Cardiac muscle cell (in vitro differentiated cells and primary cell): ENCODE data around the gene BATF2. TPM values are rescaled to one million over a fixed set of nuclear protein-coding genes. Genes with fewer than 3 reads are reported as not detected.
"Not testable (repeated sequence)": the region's sequence is repeated elsewhere in the genome, so short reads cannot be mapped to it uniquely, and the experiment has no call there.

Source experiments
- DNase-seq, 2 donors: peaks; one replicate each; pipeline versions ENCODE4 v3.0.0 to v3.0.0-alpha.2; 2010 to 2017; ENCODE audit warnings: low read depth in 1 of 2, low spot score in 1 of 2
- H3K27ac ChIP-seq: fragments of 200-600 bp; sonication (generic); 2 replicates; pipeline ENCODE4 v1.5.1; 2016
- H3K27me3 ChIP-seq: fragments of 200-600 bp; sonication (generic); 2 replicates; pipeline ENCODE4 v1.6.0; 2016; ENCODE audit warnings: control low read depth
- H3K36me3 ChIP-seq: fragments of 200-600 bp; sonication (generic); 2 replicates; pipeline ENCODE4 v1.5.1; 2016; ENCODE audit warnings: control low read depth
- H3K4me1 ChIP-seq: fragments of 200-600 bp; sonication (generic); 2 replicates; pipeline ENCODE4 v1.8.1; 2017; ENCODE audit warnings: low read depth, mild to moderate bottlenecking, mixed run types
- H3K4me3 ChIP-seq: fragments of 200-600 bp; sonication (generic); 2 replicates; pipeline ENCODE4 v1.5.1; 2016; ENCODE audit warnings: mild to moderate bottlenecking
- H3K9me3 ChIP-seq: fragments of 200-600 bp; sonication (generic); 2 replicates; pipeline ENCODE4 v1.5.1; 2017; ENCODE audit warnings: low read depth, mild to moderate bottlenecking, control low read depth
- CTCF ChIP-seq: IDR thresholded peaks from 2 replicates; pipeline ENCODE4 v1.5.1; 2012; ENCODE audit warnings: low read depth, mild to moderate bottlenecking, low read length
- polyA plus RNA-seq: library from polyadenylated mRNA; unstranded; fragments of >200 nt; fragmentation: Nextera tagmentation; extraction: Ambion mirVana; gene quantifications from 2 replicates; pipeline ENCODE4 v1.2.1, GENCODE V29; 2016
- total RNA-seq: library from RNA; depleted of rRNA; stranded (reverse); fragments of >200 nt; gene quantifications from 2 replicates; pipeline ENCODE4 v1.2.3, GENCODE V29; 2016

BATF2 gene
- total and polyA plus RNA-seq, 2 experiments from 2014 or later: 0.21 TPM; not detected in 1

- no peak for TF ChIP-seq CTCF
- Histone ChIP-seq H3K27me3 (no peaks in the 10 kb centered on the region), H3K4me3 (no peak overlapping the region), H3K9me3 (no peaks in the 10 kb centered on the region), H3K27ac (no peak overlapping the region), H3K4me1 (no peaks in the 10 kb centered on the region), H3K36me3 (peaks cover 19% of the 10 kb centered on the region)
- no peak for DNase-seq
Measured at GRCh38 chr11:65032216-65032615, 35.4 kb upstream of the BATF2 start.

GRCh38 chr11:65027213-65028067 lies 30.7 kb upstream of the BATF2 start, which contains the start of gene SNX15:
Gene SNX15 (plus strand): TSS chr11:65027439. CDS start chr11:65027538, 99 bp downstream.
- peak; percentile 61 for TF ChIP-seq CTCF
- Histone ChIP-seq H3K9me3 (no peaks in the 10 kb centered on the region), H3K36me3 (no peaks in the 10 kb centered on the region), H3K27me3 (no peaks in the 10 kb centered on the region), H3K4me1 (no peaks in the 10 kb centered on the region), H3K4me3 (peak within 1 kb of the TSS; percentile 45), H3K27ac (peak within 1 kb of the TSS; percentile 81)
- peak; percentile 97 to 98 for DNase-seq

DNA sequence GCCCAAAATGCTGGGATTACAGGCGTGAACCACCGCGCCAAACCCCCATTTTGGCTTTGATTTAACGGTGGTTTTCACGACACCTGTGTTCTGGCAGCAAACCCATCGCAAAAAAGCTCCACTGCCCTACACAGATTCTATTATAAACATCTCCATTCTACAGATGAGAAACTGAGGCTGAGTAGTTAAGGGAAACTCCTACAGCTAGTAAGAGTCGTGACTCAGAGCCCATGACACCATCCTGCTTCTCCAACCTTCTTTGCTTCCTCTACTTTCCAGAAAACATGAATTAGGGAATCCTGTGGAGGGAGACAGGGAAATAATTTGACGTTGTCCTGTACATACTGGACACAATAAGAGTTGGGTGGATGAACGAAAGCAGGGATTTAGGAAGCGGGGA lies 30.0 kb upstream of the BATF2 start:
- Histone ChIP-seq H3K27ac (no peak overlapping the region), H3K4me1 (no peaks in the 10 kb centered on the region), H3K9me3 (no peaks in the 10 kb centered on the region), H3K27me3 (no peaks in the 10 kb centered on the region), H3K4me3 (peak overlapping the region; percentile 45), H3K36me3 (no peaks in the 10 kb centered on the region)
- no peak for DNase-seq
- no peak for TF ChIP-seq CTCF

- H3K4me1 ChIP-seq, H3K27ac ChIP-seq, DNase-seq, H3K36me3 ChIP-seq, H3K4me3 ChIP-seq, H3K9me3 ChIP-seq, H3K27me3 ChIP-seq: not testable (repeated sequence)
Measured at GRCh38 chr11:65023502-65023901, 26.7 kb upstream of the BATF2 start.

DNA sequence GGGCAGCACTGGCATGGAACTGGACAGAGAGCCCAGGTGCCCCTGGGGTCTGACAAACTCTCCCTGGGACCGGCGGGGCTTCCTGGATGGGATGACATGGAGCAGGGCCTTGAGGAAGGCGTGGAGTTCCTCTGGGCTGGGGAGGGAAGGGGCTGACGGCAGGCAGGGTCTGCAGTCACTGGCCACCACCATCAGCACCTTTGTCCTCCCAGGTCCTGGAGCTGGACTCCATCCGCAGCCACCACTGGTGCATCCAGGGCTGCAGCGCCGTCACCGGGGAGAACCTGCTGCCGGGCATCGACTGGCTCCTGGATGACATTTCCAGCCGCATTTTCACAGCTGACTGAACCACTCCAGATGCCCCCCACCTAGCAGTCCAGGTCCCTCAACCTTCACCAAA lies 24.7 kb upstream of the BATF2 start:
- no peak overlapping the region for H3K27ac ChIP-seq
- H3K9me3 ChIP-seq: no peaks in the 10 kb centered on the region
- peaks cover 2% of the 10 kb centered on the region for H3K36me3 ChIP-seq
- no peak for TF ChIP-seq CTCF
- no peaks in the 10 kb centered on the region for H3K4me1 ChIP-seq
- no peak overlapping the region for H3K4me3 ChIP-seq
- no peaks in the 10 kb centered on the region for H3K27me3 ChIP-seq
- no peak for DNase-seq

GRCh38 chr11:65021003-65021402 lies 24.2 kb upstream of the BATF2 start:
- Histone ChIP-seq H3K36me3 (peaks cover 2% of the 10 kb centered on the region), H3K4me3 (no peak overlapping the region), H3K4me1 (no peaks in the 10 kb centered on the region), H3K27ac (no peak overlapping the region), H3K9me3 (no peaks in the 10 kb centered on the region), H3K27me3 (no peaks in the 10 kb centered on the region)
- DNase-seq: no peak
- TF ChIP-seq CTCF: no peak
